ENCODE measurements around the gene PSMD14. TPM values are rescaled to one million over a fixed set of nuclear protein-coding genes. Genes with fewer than 3 reads are reported as not detected.

The PSMD14 gene
- total RNA-seq, 2 donors from 2014 or later: 6.6 to 26.2 TPM

DNA sequence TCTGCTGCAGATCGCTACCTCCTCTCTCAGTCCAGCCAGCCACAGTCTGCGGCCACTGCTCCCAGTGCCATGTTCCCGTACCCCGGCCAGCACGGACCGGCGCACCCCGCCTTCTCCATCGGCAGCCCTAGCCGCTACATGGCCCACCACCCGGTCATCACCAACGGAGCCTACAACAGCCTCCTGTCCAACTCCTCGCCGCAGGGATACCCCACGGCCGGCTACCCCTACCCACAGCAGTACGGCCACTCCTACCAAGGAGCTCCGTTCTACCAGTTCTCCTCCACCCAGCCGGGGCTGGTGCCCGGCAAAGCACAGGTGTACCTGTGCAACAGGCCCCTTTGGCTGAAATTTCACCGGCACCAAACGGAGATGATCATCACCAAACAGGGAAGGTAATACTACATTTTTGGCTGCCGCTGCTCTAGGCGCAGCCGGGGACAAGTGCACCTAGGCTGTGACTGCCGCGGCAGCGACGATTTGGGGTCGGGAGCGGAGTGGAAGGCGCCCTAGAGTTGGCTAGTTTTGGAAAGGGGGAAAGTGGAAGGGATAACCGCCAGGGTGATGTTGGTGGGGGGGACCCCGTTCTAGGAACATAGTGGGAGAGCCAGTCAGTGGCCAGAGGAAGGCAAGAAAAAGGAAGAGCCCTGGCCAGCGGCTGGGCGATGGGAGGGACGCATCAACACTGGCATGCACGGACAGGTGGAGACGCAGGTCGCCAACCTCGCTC is 108.6 kb downstream of the PSMD14 start:
- H3K9me3 ChIP-seq: no peaks in the 10 kb centered on the region
- intact Hi-C loops (cut with DNase I): no loop called here
- DNase-seq: no peak
- peaks cover 47% of the 10 kb centered on the region for H3K4me1 ChIP-seq
- no peak overlapping the region for H3K27ac ChIP-seq
- no peak for ATAC-seq
- H3K27me3 ChIP-seq: peaks cover 0 to 38% of the 10 kb centered on the region in 2 donors
- H3K36me3 ChIP-seq (replicated peaks in 1 of 2; ENCODE audit: insufficient read depth in 1 of 2, low read depth in 2 of 2): no peaks in the 10 kb centered on the region
- WGBS, 2 donors: 6 to 8% methylated on average over 37 to 40 of the region's 41 CpGs
- H3K4me3 ChIP-seq: no peak overlapping the region
- TF ChIP-seq POLR2A (IDR thresholded peaks at IDR 0.05): no peak
- TF ChIP-seq, protein P1, sequence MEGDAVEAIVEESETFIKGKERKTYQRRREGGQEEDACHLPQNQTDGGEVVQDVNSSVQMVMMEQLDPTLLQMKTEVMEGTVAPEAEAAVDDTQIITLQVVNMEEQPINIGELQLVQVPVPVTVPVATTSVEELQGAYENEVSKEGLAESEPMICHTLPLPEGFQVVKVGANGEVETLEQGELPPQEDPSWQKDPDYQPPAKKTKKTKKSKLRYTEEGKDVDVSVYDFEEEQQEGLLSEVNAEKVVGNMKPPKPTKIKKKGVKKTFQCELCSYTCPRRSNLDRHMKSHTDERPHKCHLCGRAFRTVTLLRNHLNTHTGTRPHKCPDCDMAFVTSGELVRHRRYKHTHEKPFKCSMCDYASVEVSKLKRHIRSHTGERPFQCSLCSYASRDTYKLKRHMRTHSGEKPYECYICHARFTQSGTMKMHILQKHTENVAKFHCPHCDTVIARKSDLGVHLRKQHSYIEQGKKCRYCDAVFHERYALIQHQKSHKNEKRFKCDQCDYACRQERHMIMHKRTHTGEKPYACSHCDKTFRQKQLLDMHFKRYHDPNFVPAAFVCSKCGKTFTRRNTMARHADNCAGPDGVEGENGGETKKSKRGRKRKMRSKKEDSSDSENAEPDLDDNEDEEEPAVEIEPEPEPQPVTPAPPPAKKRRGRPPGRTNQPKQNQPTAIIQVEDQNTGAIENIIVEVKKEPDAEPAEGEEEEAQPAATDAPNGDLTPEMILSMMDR (IDR thresholded peaks at IDR 0.05): no peak

DNA sequence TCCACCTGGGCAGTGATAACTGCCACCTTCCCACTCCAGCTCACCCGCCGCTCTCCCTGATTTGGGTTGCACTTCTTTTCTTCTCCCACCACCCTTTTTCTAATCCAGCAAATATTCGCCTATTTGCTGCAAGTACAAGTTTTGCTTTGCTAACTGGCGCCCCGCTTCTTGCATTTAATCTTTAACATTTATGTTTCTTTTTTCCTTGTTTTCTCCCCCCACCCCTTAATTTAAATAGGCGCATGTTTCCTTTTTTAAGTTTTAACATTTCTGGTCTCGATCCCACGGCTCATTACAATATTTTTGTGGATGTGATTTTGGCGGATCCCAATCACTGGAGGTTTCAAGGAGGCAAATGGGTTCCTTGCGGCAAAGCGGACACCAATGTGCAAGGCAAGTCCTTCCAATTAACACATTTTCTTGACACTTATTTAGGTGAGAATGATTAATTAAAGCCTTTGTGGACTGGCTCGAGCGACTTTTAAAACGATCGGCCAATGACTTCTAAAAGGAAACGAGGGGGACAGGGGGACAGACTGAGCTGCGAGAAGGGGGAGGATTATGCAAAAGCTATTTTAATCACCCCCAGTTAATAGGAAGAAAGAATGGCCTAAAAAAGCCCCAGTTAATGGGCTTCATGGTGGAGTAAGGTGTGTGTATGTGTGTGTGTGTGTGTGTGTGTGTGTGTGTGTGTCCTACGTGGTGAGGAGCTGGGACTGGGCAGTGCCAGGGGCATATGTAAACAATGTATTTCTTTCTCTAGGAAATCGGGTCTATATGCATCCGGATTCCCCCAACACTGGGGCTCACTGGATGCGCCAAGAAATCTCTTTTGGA is 109.4 kb downstream of the PSMD14 start:
- intact Hi-C loops (cut with DNase I): no loop called here
- H3K4me1 ChIP-seq: peaks cover 47% of the 10 kb centered on the region

DNA sequence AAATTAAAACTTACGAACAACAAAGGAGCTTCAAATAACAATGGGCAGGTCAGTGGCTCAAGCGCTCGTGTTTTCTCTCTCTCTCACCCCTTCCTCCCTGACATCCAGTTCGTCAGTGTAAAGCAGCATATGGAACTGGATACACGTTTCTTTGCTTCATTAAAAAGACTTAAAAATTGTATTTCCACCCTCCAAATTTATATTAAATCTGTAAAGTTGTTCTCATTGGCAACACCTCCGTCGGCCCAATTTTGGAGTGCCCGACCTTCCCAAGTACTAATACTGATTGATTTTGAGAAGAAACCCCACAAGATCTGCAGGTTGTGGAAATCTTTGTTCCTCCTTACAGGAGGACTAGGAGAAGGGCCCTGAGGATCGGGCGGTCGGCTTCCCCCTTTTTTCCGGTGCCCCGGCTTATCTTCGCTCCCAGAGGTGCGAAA is 110.1 kb downstream of the PSMD14 start:
- H3K27ac ChIP-seq: no peak overlapping the region
- intact Hi-C loops (cut with DNase I): no loop called here
- DNase-seq (no peak), ATAC-seq (no peak)
- peaks cover 49% of the 10 kb centered on the region for H3K4me1 ChIP-seq
- TF ChIP-seq, protein P1 (IDR thresholded peaks at IDR 0.05): no peak
- TF ChIP-seq POLR2A (IDR thresholded peaks at IDR 0.05): no peak
- no peak overlapping the region for H3K4me3 ChIP-seq
- 7 to 13% methylated on average over 15 of the region's 15 CpGs for WGBS, 2 donors
- H3K36me3 ChIP-seq (replicated peaks in 1 of 2; ENCODE audit: insufficient read depth in 1 of 2, low read depth in 2 of 2): no peaks in the 10 kb centered on the region
- no peaks in the 10 kb centered on the region for H3K9me3 ChIP-seq
- H3K27me3 ChIP-seq: peaks cover 0 to 44% of the 10 kb centered on the region in 2 donors

More for the DNA sequence above, 109.4 kb downstream of the PSMD14 start:
- TF ChIP-seq, protein P1 (IDR thresholded peaks at IDR 0.05): no peak
- TF ChIP-seq POLR2A (IDR thresholded peaks at IDR 0.05): no peak
- WGBS, 2 donors: 10 to 21% methylated on average over 21 of the region's 21 CpGs
- no peak for DNase-seq
- Histone ChIP-seq H3K27ac (no peak overlapping the region), H3K9me3 (no peaks in the 10 kb centered on the region), H3K27me3 (peaks cover 0 to 38% of the 10 kb centered on the region in 2 donors), H3K36me3 (replicated peaks in 1 of 2; ENCODE audit: insufficient read depth in 1 of 2, low read depth in 2 of 2) (no peaks in the 10 kb centered on the region), H3K4me3 (no peak overlapping the region)
- no peak for ATAC-seq

DNA sequence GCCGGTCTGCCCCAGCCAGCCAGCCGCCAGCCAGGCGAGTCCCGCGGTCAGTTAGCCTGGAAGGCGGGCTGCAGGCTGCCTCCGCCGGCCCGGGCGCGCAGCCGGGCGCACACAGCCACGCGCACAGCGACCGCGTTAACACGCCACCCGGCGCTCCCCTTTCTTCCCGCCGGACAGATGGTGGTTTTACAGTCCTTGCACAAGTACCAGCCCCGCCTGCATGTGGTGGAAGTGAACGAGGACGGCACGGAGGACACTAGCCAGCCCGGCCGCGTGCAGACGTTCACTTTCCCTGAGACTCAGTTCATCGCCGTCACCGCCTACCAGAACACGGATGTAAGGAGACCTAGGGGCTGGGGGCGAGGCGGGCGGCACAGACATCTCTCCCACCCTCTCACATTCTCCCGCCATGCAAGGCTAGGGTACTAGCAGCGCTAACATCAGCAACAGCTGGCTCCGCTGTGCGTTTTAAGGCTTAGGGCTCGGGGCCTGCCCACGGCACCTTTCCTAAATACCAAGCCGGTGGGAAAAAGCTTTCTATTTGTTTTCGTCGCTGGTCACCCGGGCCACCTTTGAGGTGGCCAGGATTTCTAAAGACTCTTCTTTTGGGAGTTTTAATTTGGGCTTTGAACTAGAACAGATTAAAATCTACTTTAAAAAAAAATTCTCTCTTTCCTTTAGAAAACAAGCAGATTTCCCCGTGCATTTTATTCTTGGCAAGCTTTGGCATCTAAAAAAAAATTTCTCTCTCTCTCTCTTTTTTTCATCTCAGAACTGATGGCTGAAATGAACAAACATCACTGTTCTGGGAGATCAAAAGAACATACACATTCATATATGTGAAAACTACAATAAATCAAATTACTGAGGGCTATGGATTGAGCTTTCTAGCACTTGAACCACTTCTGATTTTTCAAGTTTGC is 110.8 kb downstream of the PSMD14 start:
- peaks cover 0 to 49% of the 10 kb centered on the region in 2 donors for H3K27me3 ChIP-seq
- intact Hi-C loops (cut with DNase I): no loop called here
- DNase-seq (no peak), ATAC-seq (no peak)
- H3K27ac ChIP-seq: no peak overlapping the region
- WGBS, 2 donors: 5 to 9% methylated on average over 22 to 49 of the region's 49 CpGs
- no peaks in the 10 kb centered on the region for H3K36me3 ChIP-seq (replicated peaks in 1 of 2; ENCODE audit: insufficient read depth in 1 of 2, low read depth in 2 of 2)
- H3K4me1 ChIP-seq: peaks cover 56% of the 10 kb centered on the region
- no peaks in the 10 kb centered on the region for H3K9me3 ChIP-seq
- H3K4me3 ChIP-seq: no peak overlapping the region
- no peak for TF ChIP-seq POLR2A (IDR thresholded peaks at IDR 0.05)
- TF ChIP-seq, protein P1 (IDR thresholded peaks at IDR 0.05): no peak

Data from body of pancreas (tissue), 4 donors.